DMS153 (cell line): Measurements from ENCODE around the gene NHEJ1.

Source experiments
- DNase-seq: peaks from one replicate; lab custom pipeline; 2025; lab: John Stamatoyannopoulos, UW

Gene NHEJ1

DNA sequence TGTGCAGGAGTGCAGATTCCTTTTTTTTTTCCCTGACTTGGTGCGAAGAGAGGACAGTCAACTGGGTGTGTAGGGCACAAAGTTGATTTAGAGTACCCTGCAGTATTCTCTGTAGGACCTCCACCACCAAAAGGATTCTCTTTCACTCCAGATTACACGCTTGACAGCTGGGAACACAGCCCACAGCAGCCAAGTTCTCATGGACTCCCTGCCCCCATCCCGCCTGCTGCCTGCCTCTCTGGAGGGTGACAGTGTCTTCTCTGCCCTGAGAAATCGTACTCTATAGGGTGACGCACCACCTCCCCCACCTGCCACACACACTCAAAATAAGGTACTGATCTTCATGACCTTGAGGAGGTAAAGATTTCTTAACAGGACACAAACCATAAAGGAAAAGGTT, 73.3 kb downstream of the NHEJ1 start:
- DNase-seq: no peak

DNA sequence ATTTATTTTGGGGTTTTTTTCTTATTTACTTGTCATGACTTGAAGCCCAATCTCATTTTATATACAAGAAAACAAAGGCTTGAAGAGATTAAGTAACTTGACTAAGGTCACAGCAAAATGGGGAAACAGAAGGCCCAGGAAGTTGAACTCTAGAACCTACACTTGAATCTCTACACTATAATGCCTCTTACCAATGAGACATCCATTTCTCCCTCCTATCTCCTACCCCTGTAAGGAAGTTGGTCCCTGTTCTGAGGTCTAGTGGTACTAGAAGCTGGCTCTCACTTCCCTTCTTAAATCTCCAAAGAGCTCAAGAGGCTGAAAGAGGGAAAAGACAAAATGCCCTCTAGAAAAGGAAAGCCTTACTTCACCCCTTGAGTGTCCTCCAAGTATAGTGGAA, 74.4 kb downstream of the NHEJ1 start:
- DNase-seq: no peak

DNA sequence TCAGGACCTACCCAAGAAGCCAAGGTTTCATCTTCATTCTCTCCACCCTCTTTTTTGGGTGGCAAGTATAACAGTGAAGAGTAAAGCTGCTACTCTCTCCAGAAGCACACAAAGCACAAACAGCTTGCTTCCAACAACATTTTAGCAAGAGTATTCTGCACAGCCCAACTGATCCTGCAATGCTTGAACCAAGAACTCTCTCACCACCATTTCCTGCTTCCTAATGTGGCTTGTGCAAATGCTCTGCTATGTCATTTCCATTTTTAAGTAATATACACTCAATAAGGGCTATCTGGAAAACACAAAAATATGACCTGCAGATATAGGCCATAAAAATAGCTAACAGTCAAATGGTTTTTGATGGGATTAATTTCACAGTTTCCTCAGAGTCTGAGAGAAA, 75.8 kb downstream of the NHEJ1 start:
- no peak for DNase-seq

DNA sequence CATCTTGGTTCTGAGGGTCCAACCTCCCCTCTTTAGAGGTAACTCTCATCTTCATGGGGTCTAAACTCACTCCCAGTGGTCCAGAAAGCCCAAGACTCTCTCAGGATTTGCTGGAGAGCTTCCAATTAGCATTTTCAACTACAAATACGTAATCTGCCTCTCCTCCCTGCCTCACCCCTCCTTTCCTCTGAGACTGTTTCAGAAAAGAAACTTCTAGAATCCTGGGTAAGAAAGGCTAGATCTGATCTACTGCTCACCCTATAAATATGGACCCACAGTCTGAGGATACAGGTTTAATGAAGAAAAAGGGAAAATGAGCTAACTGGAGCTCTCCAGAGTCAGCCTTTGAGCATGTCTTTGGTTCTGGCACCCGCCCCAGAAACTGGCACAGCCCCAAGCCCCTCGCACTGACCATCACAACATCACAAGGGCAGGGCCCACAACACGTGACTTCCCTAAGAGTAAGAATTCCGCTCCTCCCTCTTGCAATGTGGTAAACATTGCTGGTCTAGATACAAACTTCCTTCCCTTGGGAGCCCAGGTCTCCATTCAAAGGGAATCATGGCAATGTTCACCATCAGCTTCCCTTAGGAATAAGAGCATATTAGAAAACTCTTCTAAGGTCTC, 78.2 kb downstream of the NHEJ1 start:
- no peak for DNase-seq

DNA sequence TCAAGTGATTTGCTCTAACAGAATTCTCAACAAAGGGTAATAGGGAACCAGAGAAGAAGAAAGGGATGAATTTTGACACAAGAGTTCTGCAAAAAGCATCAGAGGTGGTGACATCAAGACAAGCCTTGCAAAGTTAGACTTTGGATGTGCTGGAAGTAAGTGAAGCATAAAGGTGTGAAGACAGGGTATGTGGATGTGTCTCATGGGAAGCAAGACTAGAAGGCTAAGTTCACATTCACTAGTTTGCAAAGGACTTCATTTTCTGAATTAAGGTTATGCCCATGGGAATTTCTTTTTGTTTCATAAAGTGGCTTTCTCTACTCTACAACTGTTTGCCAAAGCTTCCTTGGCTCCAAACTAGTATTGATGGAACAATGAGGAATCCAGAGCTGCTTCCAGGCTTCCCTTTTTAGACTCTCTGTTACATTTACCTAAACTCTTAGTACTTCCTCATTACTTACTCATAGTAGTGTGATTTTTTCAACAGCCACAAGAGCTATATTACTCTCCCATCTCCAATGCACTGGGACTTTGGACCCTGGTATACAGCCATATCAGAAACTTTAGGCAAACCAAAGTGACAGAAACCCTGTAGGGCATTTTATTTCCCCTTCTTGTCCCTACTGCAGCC, 78.8 kb downstream of the NHEJ1 start:
- no peak for DNase-seq

DNA sequence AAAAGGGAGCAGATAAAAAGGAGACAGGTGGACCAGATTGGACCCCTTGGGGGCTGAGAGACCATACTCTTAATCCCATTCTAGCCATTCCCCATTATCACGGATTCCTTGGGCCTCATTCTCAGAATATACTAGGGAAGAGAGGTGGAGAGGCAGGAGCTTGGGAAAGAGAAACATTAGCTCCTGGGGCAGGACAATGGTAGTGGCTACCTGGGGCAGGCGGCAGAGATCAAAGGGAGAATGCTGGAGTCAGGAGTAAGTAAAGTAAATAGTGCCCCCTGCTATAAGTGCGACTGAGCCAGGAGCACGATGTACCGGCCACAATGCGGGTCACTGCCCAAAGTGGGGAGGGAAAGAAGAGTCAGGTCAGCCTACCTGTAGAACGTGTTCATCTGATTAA, 79.5 kb downstream of the NHEJ1 start:
- no peak for DNase-seq

DNA sequence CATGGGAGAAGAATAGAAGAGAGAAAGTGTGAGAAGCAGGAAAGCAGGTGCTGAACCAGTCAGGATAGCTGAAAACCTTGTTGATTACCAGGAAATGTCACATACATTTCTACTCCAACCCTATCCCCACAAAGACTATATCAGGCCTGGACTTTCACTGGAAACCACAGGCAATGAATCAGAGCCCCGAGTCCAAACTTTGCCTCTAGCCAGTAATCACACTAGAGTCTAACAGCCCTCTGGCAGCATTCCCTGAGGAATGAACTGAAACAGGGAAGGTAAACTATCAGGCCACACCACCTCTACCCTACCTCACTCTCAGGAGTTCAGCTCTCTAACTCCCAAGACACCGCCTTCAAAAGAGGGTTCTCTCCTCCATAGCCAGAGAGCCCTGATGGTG, 81.2 kb downstream of the NHEJ1 start:
- no peak for DNase-seq

DNA sequence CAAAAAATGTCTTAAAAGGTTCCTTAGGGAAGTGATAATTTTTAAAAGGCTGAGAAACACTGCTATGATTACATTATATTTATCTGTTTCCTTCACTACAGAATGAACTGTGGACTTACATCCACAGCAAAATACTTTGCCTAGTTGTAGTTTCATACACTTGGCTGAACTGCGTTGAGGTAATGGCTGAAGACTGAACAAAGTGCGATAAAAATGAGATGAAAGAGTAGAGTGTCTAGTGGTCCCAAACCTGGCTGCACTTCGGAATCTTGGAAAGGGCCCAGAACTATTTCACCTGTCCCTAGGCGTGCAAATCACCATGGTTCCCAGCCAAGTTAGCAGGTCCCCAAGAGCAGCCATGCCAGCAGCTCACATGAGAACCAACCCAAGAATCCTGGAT, 81.7 kb downstream of the NHEJ1 start:
- DNase-seq: no peak

DNA sequence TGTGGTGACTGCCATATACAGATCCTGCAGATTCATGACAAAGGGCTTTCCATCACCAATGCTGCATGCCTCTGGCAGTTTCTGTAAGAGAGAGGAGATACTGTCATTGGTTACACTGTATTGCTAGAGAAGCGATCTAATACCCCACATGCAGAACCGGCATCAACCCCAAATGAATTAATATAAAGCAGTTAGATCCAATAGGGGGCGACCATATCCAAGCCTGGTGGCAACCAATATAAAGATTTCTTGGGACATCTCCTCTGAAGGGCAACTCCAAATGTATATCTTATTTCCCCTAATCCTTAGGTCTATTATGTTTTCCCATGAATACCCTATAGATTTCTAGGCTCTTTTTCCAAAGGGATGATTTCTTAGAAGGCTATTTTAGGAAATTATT, 82.5 kb downstream of the NHEJ1 start:
- DNase-seq: no peak

DNA sequence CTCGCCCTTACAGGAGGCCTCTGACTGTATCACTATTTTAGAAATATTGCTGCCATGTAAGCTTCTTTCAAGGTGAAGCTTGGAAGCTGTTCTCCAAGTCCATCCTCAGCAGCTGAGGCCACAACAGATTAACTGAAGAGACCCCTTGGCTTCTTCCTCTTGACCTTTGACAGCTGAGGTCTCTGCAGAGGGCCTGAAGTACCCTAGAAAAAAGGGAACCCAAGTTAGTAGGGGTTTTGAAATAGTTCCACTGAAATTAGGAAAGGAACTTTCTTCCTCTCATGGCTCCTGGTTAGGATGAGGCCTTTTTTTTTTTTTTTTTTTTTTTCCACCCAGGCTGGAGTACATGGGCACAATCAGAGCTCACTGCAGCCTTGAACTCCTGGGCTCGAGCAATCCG, 84.4 kb downstream of the NHEJ1 start:
- no peak for DNase-seq

DNA sequence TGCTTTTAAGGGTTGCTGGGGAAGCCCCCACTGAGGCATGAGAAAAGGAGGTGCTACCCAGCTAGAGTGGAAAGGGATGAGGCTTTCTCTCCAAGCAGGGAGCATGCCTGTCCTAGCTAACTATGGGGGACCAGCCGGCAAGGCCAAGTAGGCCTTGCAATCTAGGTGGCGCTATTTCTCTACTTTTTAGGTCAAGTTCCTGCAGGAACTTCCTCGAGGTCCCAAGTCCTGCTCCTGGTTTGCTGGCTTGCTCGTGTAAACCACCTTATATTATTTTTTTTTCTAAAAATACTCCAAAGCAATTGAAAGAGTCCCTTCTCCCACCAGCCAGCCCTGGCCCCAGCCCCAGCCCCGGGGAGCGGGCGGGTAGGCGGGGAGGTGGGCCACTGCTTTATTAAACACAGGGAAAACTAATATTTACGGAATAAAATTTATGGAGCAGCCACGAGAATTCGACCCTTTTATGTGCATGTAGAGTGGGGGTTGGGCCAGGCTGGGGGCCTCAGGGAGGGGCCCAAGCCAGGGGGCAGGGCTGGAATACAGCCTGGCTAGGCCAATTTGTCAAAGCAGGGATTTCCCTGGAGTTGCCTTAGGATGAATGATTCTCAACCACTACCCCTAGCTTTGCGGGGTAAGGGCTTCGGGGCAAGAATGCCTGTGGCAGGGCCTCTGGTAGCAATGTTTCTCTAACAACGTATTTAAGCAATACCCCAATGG, 87.0 kb downstream of the NHEJ1 start:
- DNase-seq: peak; percentile 26

DNA sequence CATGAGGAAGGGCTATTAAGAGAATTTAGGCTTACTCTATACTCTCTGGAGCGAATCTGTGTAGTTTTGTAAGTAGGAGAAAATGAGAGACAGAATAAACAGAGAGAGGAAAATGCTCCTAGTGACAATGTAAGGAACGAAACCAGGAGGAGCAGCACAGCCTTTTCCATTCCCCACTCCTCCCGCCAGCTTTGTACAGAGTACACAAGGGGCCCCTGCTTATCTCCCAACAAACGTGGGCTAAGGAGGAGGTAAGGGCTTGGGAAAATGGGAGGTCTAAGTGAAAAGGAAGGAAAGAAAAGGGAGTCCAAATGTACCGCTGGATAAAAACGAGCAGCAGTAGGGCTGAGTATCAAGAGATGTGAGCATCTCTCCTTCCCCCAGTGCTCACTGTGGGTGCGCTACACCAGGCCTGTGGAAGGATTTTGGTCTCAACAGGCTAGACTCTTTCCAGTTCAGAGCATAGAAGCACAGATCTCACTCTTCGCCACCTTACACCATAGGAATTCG, 87.8 kb downstream of the NHEJ1 start:
- DNase-seq: no peak

DNA sequence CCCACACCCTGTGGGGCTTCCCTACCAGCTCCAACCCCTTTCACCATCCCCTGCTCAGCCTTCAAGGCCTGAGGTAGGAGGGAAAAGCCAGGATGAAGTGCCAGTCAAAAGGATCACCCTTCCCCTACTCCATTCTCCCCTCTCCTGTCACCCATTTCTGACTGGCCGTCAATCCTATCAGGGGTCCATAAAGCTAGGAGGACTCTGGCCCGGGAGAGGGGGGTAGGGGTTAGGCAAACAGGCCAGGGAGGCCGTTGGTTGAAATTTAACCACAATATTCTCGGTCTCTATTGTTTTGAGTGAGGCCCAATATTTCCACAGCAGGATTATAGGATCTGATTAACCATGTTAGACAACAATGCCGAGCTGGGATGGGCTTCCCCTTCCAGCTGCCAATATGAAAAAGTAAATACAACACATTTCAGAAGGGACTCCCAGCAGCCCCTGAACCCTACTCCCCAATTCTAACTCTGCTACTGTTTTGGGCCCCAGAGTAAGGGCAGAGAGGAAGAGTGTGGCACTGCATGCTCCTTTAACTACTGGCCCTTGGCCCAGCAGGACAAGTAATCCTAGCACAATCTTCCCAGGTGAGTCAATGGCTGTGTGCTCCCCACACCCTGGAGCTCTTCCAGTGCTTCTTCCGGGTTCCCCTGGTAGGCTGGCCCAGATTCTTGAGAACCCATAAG, 89.3 kb downstream of the NHEJ1 start:
- no peak for DNase-seq

DNA sequence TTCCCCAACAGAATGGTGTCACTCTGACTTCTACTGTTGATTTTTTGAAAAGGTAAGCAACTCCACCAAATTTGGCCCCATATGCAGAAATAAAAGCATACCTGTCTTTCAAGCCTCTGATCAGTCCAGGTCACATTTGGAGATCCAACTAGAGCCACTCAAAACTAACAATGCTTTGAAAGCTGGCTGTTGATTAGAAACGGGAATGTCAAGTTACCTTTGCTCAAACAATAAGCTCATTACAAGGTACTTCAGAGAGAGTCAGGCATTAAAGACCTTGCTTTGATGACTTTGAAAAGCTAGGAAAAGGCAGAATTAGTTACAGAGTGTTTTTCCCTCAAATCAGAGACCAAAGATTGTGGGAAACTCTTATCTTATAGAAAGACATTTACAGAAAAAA, 95.1 kb downstream of the NHEJ1 start:
- no peak for DNase-seq

DNA sequence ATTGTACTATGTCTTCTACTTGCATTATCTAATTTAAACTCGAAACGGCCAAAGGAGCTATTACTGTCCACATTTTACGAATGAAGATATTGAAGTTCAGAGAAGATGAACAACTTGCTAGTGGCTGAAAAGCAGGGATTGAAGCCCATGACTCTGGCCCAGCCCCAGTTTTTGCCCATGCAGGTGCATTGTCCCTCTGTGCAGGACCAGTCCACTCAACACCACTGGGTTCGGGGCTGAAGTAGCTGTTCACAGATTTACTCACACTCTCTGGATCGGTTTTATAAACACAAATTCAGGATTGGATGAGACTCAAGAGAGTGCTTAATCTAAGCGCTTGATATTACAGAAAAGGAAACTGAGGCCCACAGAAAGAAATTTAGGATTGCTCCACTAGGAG, 98.5 kb downstream of the NHEJ1 start:
- no peak for DNase-seq

DNA sequence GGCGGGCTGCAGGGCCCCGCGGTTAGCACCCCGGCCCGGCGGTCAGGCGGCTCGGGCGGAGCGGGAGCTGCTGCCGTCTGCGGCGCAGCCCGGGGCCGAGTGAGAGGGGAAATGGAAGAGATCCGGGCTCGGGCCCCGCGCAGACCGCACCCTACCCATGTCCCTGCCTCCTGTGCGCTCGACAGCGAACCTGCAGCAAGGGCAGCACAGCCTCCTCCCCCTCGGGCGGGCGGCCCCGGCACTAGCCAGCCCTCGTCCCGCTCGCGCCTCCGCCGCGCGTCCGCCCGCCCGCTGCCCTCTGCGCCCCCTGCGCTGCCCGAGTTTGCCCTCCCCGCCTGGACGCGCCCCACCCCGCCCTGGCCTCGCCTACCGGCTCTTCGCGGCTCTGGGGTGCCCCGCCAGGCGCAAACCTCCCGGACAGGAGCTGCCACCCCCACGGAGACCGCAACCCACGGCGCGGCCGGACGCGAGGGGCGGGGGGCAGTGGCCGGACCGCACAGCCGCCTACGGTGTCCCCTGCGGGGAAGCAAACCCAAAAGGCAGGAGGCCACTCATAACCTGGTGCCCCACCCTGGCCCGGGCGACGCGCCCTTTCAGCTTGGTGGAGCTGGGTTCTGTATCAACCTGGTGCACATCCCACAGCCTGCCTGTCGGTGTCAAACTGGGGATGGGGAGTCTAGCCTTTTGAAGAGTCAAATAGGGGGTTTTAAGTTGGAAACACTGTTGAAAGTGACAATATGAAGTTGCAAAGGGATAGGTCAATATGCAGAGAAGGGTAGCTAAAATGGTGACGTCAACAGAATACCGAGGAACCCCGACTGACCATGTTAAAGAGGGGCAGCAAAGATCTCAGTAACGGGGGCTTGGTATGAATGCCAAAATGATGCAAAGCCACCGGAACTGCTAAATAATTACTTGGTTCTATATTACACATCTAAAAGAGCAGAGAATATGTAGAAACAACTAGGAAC, 99.5 kb downstream of the NHEJ1 start, which contains the start of gene IHH:
Gene IHH (minus strand): TSS at position 101 of the 971 bp plus-strand sequence. CDS start 454 bp downstream, outside the sequence.
- DNase-seq: no peak

DNA sequence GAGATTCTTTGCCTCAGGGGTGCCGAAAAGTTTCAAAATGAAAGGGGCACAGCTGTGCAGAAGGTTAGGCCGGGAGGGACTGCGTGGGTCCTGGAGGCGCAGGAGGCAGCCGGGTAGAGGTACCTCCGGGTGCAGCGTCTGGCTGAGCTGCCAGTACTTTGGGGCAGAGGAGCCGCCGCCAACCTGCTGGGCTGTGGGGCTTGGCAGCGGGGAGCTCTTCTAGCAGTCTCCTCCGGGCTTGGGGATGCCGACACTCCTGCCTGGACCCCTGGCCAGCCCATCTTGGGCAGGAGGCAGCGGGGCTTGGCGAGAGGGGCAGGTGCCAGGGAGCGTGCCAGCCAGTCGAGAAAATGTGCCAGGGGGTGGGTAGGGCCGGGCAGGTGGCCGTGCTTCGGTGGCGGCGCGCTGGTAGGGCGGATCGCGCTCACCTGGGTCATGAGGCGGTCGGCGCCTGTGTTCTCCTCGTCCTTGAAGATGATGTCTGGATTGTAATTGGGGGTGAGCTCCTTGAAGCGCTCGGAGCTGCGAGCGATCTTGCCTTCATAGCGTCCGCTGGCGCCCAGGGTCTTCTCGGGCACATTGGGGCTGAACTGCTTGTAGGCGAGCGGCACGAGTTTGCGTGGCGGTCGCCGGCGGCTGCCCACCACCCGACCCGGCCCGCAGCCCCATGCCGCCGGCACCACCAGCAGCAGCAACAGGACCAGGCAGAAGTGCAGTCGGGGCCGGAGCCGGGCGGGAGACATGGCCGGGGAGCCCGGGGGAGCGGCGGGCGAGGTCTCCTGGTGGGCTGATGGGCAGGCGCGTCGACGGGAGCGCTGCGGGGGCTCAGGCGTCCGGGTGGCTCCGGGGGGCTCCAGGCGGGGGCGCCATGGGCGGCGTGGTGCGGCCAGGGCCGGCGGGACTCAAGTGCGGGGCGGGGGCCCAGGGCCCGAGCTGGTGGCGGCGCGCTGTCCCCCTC, 100.6 kb downstream of the NHEJ1 start:
- no peak for DNase-seq

DNA sequence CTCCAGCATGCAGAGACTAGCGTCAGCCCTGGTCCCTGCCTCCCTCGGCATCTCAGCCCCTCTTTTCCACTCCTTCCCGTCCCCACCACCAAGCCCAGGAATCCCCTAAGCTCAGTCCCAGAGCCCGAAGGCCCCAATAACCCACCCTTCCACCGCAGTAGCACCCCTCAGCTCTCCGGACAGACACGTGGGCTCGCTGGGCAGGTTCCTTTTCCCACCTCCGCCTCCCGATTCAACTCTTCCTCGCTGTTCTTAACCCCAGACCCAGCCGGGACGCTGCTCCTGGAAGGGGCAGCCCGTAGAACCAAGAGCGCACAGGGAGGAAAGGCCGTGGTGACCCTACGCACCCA, 101.3 kb downstream of the NHEJ1 start:
- no peak for DNase-seq

DNA sequence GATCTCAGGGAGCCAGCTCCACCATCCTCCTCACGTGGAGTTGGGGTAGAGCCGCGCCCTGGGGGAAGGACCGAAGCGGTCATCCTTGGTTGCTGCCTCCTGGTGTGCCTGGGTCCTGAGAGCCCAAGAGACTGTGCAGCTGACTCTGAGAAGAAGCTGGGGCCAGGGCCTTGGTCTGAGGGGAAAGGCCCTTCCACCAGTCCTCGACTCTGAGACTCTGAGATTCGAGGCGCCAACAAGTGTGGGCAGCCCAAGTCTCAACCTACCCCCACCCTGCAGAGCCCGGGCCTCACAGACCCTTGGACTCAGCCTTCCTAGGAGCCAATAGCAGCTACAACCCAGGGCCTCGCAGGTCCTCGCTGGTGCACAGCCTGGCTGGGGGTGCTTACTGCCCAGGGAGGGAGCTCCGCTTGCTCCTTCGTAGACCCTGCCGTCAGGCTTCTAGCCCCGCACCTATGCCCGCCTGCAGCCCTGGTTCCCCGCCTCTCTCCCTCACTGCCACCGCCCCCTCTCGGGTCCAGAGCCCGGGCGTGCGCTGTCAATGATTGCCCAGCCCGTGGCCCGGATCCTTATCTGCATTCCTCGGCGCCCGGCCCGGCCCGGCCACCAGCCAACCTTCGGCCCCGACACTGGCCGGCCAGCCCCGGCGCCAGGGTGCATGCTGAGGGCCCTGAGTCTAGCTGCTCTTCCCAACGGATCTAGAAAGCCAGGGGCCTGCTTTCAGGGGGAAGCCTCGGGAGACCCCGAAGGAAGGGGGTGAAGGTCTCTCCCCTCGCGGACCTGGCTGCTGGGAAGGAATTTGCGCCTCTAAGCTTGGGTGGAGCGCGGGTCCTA, 101.9 kb downstream of the NHEJ1 start:
- no peak for DNase-seq
